ENCODE results near the gene MRPS14.

MRPS14 gene

GRCh38 chr1:174988539-174988938 lies 34.7 kb downstream of the MRPS14 start:
- DNase-seq (ENCODE audit: low read depth in 1 of 2, low spot score in 1 of 2): no peak

GRCh38 chr1:174984952-174985351 lies 38.3 kb downstream of the MRPS14 start:
- no peak for DNase-seq (ENCODE audit: low read depth in 1 of 2, low spot score in 1 of 2)

- DNase-seq (ENCODE audit: low read depth in 1 of 2, low spot score in 1 of 2): no peak
Measured at GRCh38 chr1:174982971-174983689, 40.1 kb downstream of the MRPS14 start.

GRCh38 chr1:174976436-174977108 lies 46.7 kb downstream of the MRPS14 start:
- DNase-seq (ENCODE audit: low read depth in 1 of 2, low spot score in 1 of 2): no peak

- DNase-seq (ENCODE audit: low read depth in 1 of 2, low spot score in 1 of 2): no peak
Measured at GRCh38 chr1:174975764-174976163, 47.5 kb downstream of the MRPS14 start.

GRCh38 chr1:174974711-174975119 lies 48.5 kb downstream of the MRPS14 start:
- DNase-seq (ENCODE audit: low read depth in 1 of 2, low spot score in 1 of 2): no peak

- DNase-seq (ENCODE audit: low read depth in 1 of 2, low spot score in 1 of 2): no peak
Measured at GRCh38 chr1:174971902-174972301, 51.3 kb downstream of the MRPS14 start.

- DNase-seq (ENCODE audit: low read depth in 1 of 2, low spot score in 1 of 2): no peak
Measured at GRCh38 chr1:174971466-174971865, 51.8 kb downstream of the MRPS14 start.

GRCh38 chr1:174969977-174970376 lies 53.2 kb downstream of the MRPS14 start:
- no peak for DNase-seq (ENCODE audit: low read depth in 1 of 2, low spot score in 1 of 2)

- no peak for DNase-seq (ENCODE audit: low read depth in 1 of 2, low spot score in 1 of 2)
Measured at GRCh38 chr1:174968750-174969244, 54.4 kb downstream of the MRPS14 start.

GRCh38 chr1:174967845-174968705 lies 55.1 kb downstream of the MRPS14 start:
- no peak for DNase-seq (ENCODE audit: low read depth in 1 of 2, low spot score in 1 of 2)

- no peak for DNase-seq (ENCODE audit: low read depth in 1 of 2, low spot score in 1 of 2)
Measured at GRCh38 chr1:174966008-174966572, 57.1 kb downstream of the MRPS14 start.

- DNase-seq (ENCODE audit: low read depth in 1 of 2, low spot score in 1 of 2): no peak
Measured at GRCh38 chr1:174965362-174966007, 57.7 kb downstream of the MRPS14 start.

- no peak for DNase-seq (ENCODE audit: low read depth in 1 of 2, low spot score in 1 of 2)
Measured at GRCh38 chr1:174964972-174965361, 58.3 kb downstream of the MRPS14 start.

GRCh38 chr1:174964261-174964971 lies 58.8 kb downstream of the MRPS14 start:
- DNase-seq (ENCODE audit: low read depth in 1 of 2, low spot score in 1 of 2): no peak

GRCh38 chr1:174963529-174964125 lies 59.6 kb downstream of the MRPS14 start:
- no peak for DNase-seq (ENCODE audit: low read depth in 1 of 2, low spot score in 1 of 2)

All from stimulated activated CD4-positive, alpha-beta T cell treated with anti-CD3 and anti-CD28 coated beads, Interleukin-15, amount 100 ng/mL, for 1 hour (primary cell).